ENCODE results near the gene DOC2A. TPM values are rescaled to one million over a fixed set of nuclear protein-coding genes. Genes with fewer than 3 reads are reported as not detected.
"Not testable (repeated sequence)": the region's sequence is repeated elsewhere in the genome, so short reads cannot be mapped to it uniquely, and the experiment has no call there.

DOC2A gene
- total and polyA plus RNA-seq, 4 donors = 7.6 to 61.6 (median 37.6) TPM

DNA sequence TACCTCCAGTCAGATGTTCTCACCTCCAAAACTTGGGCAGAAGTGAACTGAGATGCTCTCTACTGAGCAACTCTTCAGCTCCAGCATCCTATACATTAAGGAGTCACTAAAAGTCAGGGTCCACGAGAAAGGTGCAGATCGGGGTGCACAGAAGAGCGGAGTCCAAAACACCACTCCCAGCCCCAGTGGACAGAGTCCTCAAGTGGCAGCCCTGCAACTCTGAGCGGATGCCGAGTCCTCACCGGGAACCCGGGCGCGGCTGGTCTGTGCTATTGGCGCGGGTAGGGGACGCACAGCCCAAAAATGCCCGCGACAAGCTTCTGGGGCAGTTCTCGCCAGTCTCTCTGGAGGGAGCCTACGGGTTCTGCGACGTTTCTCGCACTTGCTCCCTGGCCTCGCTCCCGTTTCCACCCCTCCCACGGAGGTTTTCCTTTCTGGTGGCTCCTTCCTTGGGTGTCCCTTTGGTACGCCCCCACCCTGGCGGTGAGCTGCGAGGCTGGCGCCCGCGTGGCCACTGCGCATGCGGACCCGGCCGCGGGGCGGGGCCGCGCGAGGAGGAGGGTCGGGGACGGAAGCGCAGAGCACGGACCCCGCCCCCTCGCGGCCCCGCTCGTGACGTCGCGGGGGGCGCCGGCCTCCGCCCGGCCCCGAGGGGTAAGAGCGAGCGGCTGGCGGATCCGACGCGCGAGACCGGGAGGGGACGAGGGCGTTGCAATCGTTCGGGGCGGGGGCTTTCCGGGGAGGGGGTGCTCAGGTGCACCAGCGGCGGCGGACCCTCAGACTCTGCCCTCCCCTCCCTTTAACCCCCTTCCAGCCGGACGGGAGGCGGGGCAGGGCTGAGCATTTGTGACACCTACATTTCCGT lies 49.1 kb downstream of the DOC2A start, which contains the start of gene TMEM219:
Gene TMEM219, plus strand, starts transcription at position 601 of the 865 bp plus-strand sequence. CDS start 1,065 bp downstream, outside the sequence.
- Histone ChIP-seq H3K27me3 (ENCODE audit: control insufficient read depth, insufficient read depth, low read length) (no peaks in the 10 kb centered on the region), H3K9me3 (ENCODE audit: control insufficient read depth, insufficient read depth, low read length) (no peaks in the 10 kb centered on the region), H3K27ac (ENCODE audit: low read depth, low read length) (peak within 1 kb of the TSS; percentile 84), H3K36me3 (ENCODE audit: control insufficient read depth, insufficient read depth, low read length) (no peaks in the 10 kb centered on the region), H3K4me3 (ENCODE audit: low read depth, low read length) (peak within 1 kb of the TSS; percentile 86), H3K4me1 (ENCODE audit: control insufficient read depth, insufficient read depth, low read length) (peaks cover 17% of the 10 kb centered on the region)
- WGBS (ENCODE audit: insufficient coverage) = under 1% methylated on average over 75 of the region's 75 CpGs
- DNase-seq (ENCODE audit: low read depth in 4 of 6, low spot score in 6 of 6) = peak; percentile 86 to 98 (median 90)

DNA sequence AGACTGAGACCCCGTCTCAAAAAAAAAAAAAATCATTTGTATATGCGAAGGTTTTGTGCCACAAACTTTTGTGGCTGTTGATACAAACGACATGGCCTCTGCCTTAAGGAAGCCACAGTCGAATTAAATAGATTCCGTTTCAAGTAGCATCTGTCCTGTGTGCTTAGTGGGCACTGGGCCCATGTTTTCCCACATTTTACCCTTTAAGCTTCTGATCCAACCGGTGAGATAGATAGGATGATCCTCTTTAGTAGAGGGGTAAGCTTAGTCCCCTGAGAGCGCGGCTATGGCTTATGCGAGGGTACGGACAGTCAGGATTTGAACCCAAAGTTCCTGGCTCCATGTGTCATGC lies 49.7 kb downstream of the DOC2A start:
- DNase-seq (ENCODE audit: low read depth in 4 of 6, low spot score in 6 of 6) = no peak
- Histone ChIP-seq H3K4me3 (ENCODE audit: low read depth, low read length) (peak overlapping the region; percentile 86), H3K36me3 (ENCODE audit: control insufficient read depth, insufficient read depth, low read length) (no peaks in the 10 kb centered on the region), H3K27me3 (ENCODE audit: control insufficient read depth, insufficient read depth, low read length) (no peaks in the 10 kb centered on the region), H3K9me3 (ENCODE audit: control insufficient read depth, insufficient read depth, low read length) (no peaks in the 10 kb centered on the region), H3K27ac (ENCODE audit: low read depth, low read length) (peak overlapping the region; percentile 84), H3K4me1 (ENCODE audit: control insufficient read depth, insufficient read depth, low read length) (peaks cover 17% of the 10 kb centered on the region)
- 73% methylated on average over 7 of the region's 10 CpGs for WGBS (ENCODE audit: insufficient coverage)

GRCh38 chr16:29959821-29960220 lies 51.0 kb downstream of the DOC2A start:
- H3K27ac ChIP-seq (ENCODE audit: low read depth, low read length); H3K4me3 ChIP-seq (ENCODE audit: low read depth, low read length); H3K36me3 ChIP-seq (ENCODE audit: control insufficient read depth, insufficient read depth, low read length); H3K9me3 ChIP-seq (ENCODE audit: control insufficient read depth, insufficient read depth, low read length); DNase-seq (ENCODE audit: low read depth in 4 of 6, low spot score in 6 of 6); H3K27me3 ChIP-seq (ENCODE audit: control insufficient read depth, insufficient read depth, low read length): not testable (repeated sequence)
- WGBS (ENCODE audit: insufficient coverage) = no CpG with 5 or more reads among the region's 4 CpGs
- peaks cover 17% of the 10 kb centered on the region for H3K4me1 ChIP-seq (ENCODE audit: control insufficient read depth, insufficient read depth, low read length)

DNA sequence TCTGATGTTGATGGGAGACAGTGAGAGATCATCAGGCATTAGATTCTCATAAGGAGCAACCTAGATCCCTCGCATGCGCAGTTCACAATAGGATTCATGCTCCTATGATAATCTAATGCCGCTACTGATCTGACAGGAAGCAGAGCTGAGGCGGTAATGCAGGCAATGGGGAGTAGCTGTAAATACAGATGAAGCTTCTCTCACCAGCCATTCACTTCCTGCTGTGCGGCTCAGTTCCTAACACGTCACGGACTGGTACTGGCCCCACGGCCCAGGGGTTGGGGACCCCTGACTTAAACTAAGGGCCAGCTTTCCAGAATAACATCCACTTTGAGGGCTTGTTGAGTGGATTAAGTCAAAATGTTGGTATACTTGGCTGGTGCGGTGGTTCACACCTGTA lies 51.5 kb downstream of the DOC2A start:
- H3K27ac ChIP-seq (ENCODE audit: low read depth, low read length) = no peak overlapping the region
- 93% methylated on average over 3 of the region's 9 CpGs for WGBS (ENCODE audit: insufficient coverage)
- peaks cover 17% of the 10 kb centered on the region for H3K4me1 ChIP-seq (ENCODE audit: control insufficient read depth, insufficient read depth, low read length)
- no peaks in the 10 kb centered on the region for H3K9me3 ChIP-seq (ENCODE audit: control insufficient read depth, insufficient read depth, low read length)
- DNase-seq (ENCODE audit: low read depth in 4 of 6, low spot score in 6 of 6) = no peak
- H3K4me3 ChIP-seq (ENCODE audit: low read depth, low read length) = no peak overlapping the region
- no peaks in the 10 kb centered on the region for H3K27me3 ChIP-seq (ENCODE audit: control insufficient read depth, insufficient read depth, low read length)
- no peaks in the 10 kb centered on the region for H3K36me3 ChIP-seq (ENCODE audit: control insufficient read depth, insufficient read depth, low read length)

- Histone ChIP-seq H3K9me3 (ENCODE audit: control insufficient read depth, insufficient read depth, low read length) (no peaks in the 10 kb centered on the region), H3K27me3 (ENCODE audit: control insufficient read depth, insufficient read depth, low read length) (no peaks in the 10 kb centered on the region), H3K4me3 (ENCODE audit: low read depth, low read length) (no peak overlapping the region), H3K27ac (ENCODE audit: low read depth, low read length) (no peak overlapping the region), H3K36me3 (ENCODE audit: control insufficient read depth, insufficient read depth, low read length) (no peaks in the 10 kb centered on the region), H3K4me1 (ENCODE audit: control insufficient read depth, insufficient read depth, low read length) (peaks cover 17% of the 10 kb centered on the region)
- no peak for DNase-seq (ENCODE audit: low read depth in 4 of 6, low spot score in 6 of 6)
- WGBS (ENCODE audit: insufficient coverage) = 89% methylated on average over 4 of the region's 5 CpGs
Observed at GRCh38 chr16:29958756-29959155, 52.1 kb downstream of the DOC2A start.

Other genes with a start within 250 kb of the DOC2A start
- not detected for gene ZG16, start 232.8 kb downstream of the DOC2A start, total RNA-seq
- under 1 TPM in 1 of 2 donors, not detected in 1; 0.05 TPM for gene ZG16, start 232.8 kb downstream of the DOC2A start, polyA plus RNA-seq (ENCODE audit: insufficient read length in 2 of 2)
- 10 to 100 TPM; 30.2 to 44.0 TPM for gene KIF22, start 220.3 kb downstream of the DOC2A start, total RNA-seq
- 10 to 100 TPM; 55.0 to 56.4 TPM for gene KIF22, start 220.3 kb downstream of the DOC2A start, polyA plus RNA-seq (ENCODE audit: insufficient read length in 2 of 2)
- 100 to 1,000 TPM; 139 to 199 TPM for gene MAZ, start 204.5 kb downstream of the DOC2A start, total RNA-seq
- gene MAZ, start 204.5 kb downstream of the DOC2A start, polyA plus RNA-seq (ENCODE audit: insufficient read length in 2 of 2) = 100 to 1,000 TPM; 519 to 532 TPM
- gene PRRT2, start 198.8 kb downstream of the DOC2A start, total RNA-seq = 10 to 100 TPM; 24.4 to 25.6 TPM
- gene PRRT2, start 198.8 kb downstream of the DOC2A start, polyA plus RNA-seq (ENCODE audit: insufficient read length in 2 of 2) = 100 to 1,000 TPM; 226 to 244 TPM
- 10 to 100 TPM in 1 of 2 donors, 1 to 10 TPM in 1; 8.2 to 48.5 TPM for gene PAGR1, start 194.9 kb downstream of the DOC2A start, total RNA-seq
- 10 to 100 TPM; 53.5 to 65.5 TPM for gene PAGR1, start 194.9 kb downstream of the DOC2A start, polyA plus RNA-seq (ENCODE audit: insufficient read length in 2 of 2)
- gene MVP, start 190.6 kb downstream of the DOC2A start, total RNA-seq = 10 to 100 TPM; 20.3 to 35.8 TPM
- gene MVP, start 190.6 kb downstream of the DOC2A start, polyA plus RNA-seq (ENCODE audit: insufficient read length in 2 of 2) = 10 to 100 TPM; 11.8 to 14.9 TPM
- gene CDIPT, start 147.8 kb downstream of the DOC2A start, total RNA-seq = 10 to 100 TPM; 51.3 to 78.6 TPM
- 100 to 1,000 TPM; 103 to 121 TPM for gene CDIPT, start 147.8 kb downstream of the DOC2A start, polyA plus RNA-seq (ENCODE audit: insufficient read length in 2 of 2)
- 10 to 100 TPM; 32.7 to 66.3 TPM for gene SEZ6L2, start 111.5 kb downstream of the DOC2A start, total RNA-seq
- gene SEZ6L2, start 111.5 kb downstream of the DOC2A start, polyA plus RNA-seq (ENCODE audit: insufficient read length in 2 of 2) = 100 to 1,000 TPM; 138 to 155 TPM
- gene ASPHD1, start 110.5 kb downstream of the DOC2A start, total RNA-seq = 10 to 100 TPM in 1 of 2 donors, 1 to 10 TPM in 1; 4.2 to 15.1 TPM
- 10 to 100 TPM; 49.8 to 52.7 TPM for gene ASPHD1, start 110.5 kb downstream of the DOC2A start, polyA plus RNA-seq (ENCODE audit: insufficient read length in 2 of 2)
- 10 to 100 TPM; 11.0 to 15.4 TPM for gene KCTD13, start 84.8 kb downstream of the DOC2A start, total RNA-seq
- 10 to 100 TPM; 64.2 to 79.2 TPM for gene KCTD13, start 84.8 kb downstream of the DOC2A start, polyA plus RNA-seq (ENCODE audit: insufficient read length in 2 of 2)
- 10 to 100 TPM; 32.5 to 83.1 TPM for gene TMEM219, start 48.9 kb downstream of the DOC2A start, total RNA-seq
- gene TMEM219, start 48.9 kb downstream of the DOC2A start, polyA plus RNA-seq (ENCODE audit: insufficient read length in 2 of 2) = 10 to 100 TPM; 83.5 to 91.4 TPM
- 10 to 100 TPM; 42.2 to 52.3 TPM for gene TAOK2, start 37.2 kb downstream of the DOC2A start, total RNA-seq
- 10 to 100 TPM; 80.6 to 87.1 TPM for gene TAOK2, start 37.2 kb downstream of the DOC2A start, polyA plus RNA-seq (ENCODE audit: insufficient read length in 2 of 2)
- 10 to 100 TPM; 12.2 to 13.7 TPM for gene HIRIP3, start 15.4 kb downstream of the DOC2A start, total RNA-seq
- 10 to 100 TPM; 26.2 to 28.8 TPM for gene HIRIP3, start 15.4 kb downstream of the DOC2A start, polyA plus RNA-seq (ENCODE audit: insufficient read length in 2 of 2)
- 10 to 100 TPM; 24.9 to 50.6 TPM for gene INO80E, start 14.8 kb downstream of the DOC2A start, total RNA-seq
- 10 to 100 TPM; 66.4 to 70.9 TPM for gene INO80E, start 14.8 kb downstream of the DOC2A start, polyA plus RNA-seq (ENCODE audit: insufficient read length in 2 of 2)
- gene C16orf92, start 12.2 kb upstream of the DOC2A start, total RNA-seq = not detected
- gene C16orf92, start 12.2 kb upstream of the DOC2A start, polyA plus RNA-seq (ENCODE audit: insufficient read length in 2 of 2) = 1 to 10 TPM in 1 of 2 donors, under 1 TPM in 1; 0.76 to 2.0 TPM
- gene TLCD3B, start 20.2 kb upstream of the DOC2A start, total RNA-seq = 10 to 100 TPM; 10.2 to 19.2 TPM
- gene TLCD3B, start 20.2 kb upstream of the DOC2A start, polyA plus RNA-seq (ENCODE audit: insufficient read length in 2 of 2) = 100 to 1,000 TPM; 119 to 136 TPM
- gene ALDOA, start 54.7 kb upstream of the DOC2A start, total RNA-seq = 100 to 1,000 TPM; 264 to 594 TPM
- 100 to 1,000 TPM; 832 to 849 TPM for gene ALDOA, start 54.7 kb upstream of the DOC2A start, polyA plus RNA-seq (ENCODE audit: insufficient read length in 2 of 2)
- 10 to 100 TPM; 51.6 to 59.6 TPM for gene PPP4C, start 65.0 kb upstream of the DOC2A start, total RNA-seq
- gene PPP4C, start 65.0 kb upstream of the DOC2A start, polyA plus RNA-seq (ENCODE audit: insufficient read length in 2 of 2) = 100 to 1,000 TPM in 1 of 2 donors, 10 to 100 TPM in 1; 96.0 to 104 TPM
- under 1 TPM; 0.20 to 0.99 TPM for gene TBX6, start 80.9 kb upstream of the DOC2A start, total RNA-seq
- 1 to 10 TPM; 1.0 to 2.7 TPM for gene TBX6, start 80.9 kb upstream of the DOC2A start, polyA plus RNA-seq (ENCODE audit: insufficient read length in 2 of 2)
- gene YPEL3, start 85.2 kb upstream of the DOC2A start, total RNA-seq = 10 to 100 TPM; 30.6 to 40.9 TPM
- gene YPEL3, start 85.2 kb upstream of the DOC2A start, polyA plus RNA-seq (ENCODE audit: insufficient read length in 2 of 2) = 100 to 1,000 TPM; 131 to 142 TPM
- 1 to 10 TPM; 1.2 to 4.8 TPM for gene GDPD3, start 102.5 kb upstream of the DOC2A start, total RNA-seq
- gene GDPD3, start 102.5 kb upstream of the DOC2A start, polyA plus RNA-seq (ENCODE audit: insufficient read length in 2 of 2) = 10 to 100 TPM in 1 of 2 donors, 1 to 10 TPM in 1; 6.8 to 10.9 TPM
- 10 to 100 TPM; 25.0 to 42.2 TPM for gene MAPK3, start 112.2 kb upstream of the DOC2A start, total RNA-seq
- gene MAPK3, start 112.2 kb upstream of the DOC2A start, polyA plus RNA-seq (ENCODE audit: insufficient read length in 2 of 2) = 100 to 1,000 TPM; 136 to 144 TPM
- gene CORO1A, start 172.6 kb upstream of the DOC2A start, total RNA-seq = 10 to 100 TPM; 13.8 to 25.8 TPM
- 10 to 100 TPM; 44.8 to 50.6 TPM for gene CORO1A, start 172.6 kb upstream of the DOC2A start, polyA plus RNA-seq (ENCODE audit: insufficient read length in 2 of 2)
- 100 to 1,000 TPM in 1 of 2 donors, 10 to 100 TPM in 1; 10.1 to 102 TPM for gene BOLA2B, start 182.6 kb upstream of the DOC2A start, total RNA-seq
- gene BOLA2B, start 182.6 kb upstream of the DOC2A start, polyA plus RNA-seq (ENCODE audit: insufficient read length in 2 of 2) = 10 to 100 TPM; 37.8 to 45.9 TPM
- gene SLX1A, start 182.8 kb upstream of the DOC2A start, total RNA-seq = 10 to 100 TPM in 1 of 2 donors, 1 to 10 TPM in 1; 4.5 to 24.0 TPM
- 10 to 100 TPM; 32.5 to 47.2 TPM for gene SLX1A, start 182.8 kb upstream of the DOC2A start, polyA plus RNA-seq (ENCODE audit: insufficient read length in 2 of 2)
- 10 to 100 TPM in 1 of 2 donors, 1 to 10 TPM in 1; 1.5 to 17.4 TPM for gene SULT1A3, start 188.2 kb upstream of the DOC2A start, total RNA-seq
- gene SULT1A3, start 188.2 kb upstream of the DOC2A start, polyA plus RNA-seq (ENCODE audit: insufficient read length in 2 of 2) = 10 to 100 TPM; 16.9 to 21.3 TPM
- 1 to 10 TPM; 3.0 to 4.3 TPM for gene NPIPB13, start 237.5 kb upstream of the DOC2A start, total RNA-seq
- gene NPIPB13, start 237.5 kb upstream of the DOC2A start, polyA plus RNA-seq (ENCODE audit: insufficient read length in 2 of 2) = 10 to 100 TPM in 1 of 2 donors, 1 to 10 TPM in 1; 5.6 to 32.5 TPM

All from spinal cord (tissue), 10 donors.